H9 (cell line): ENCODE measurements around the gene ARHGEF9. TPM values are rescaled to one million over a fixed set of nuclear protein-coding genes. Genes with fewer than 3 reads are reported as not detected.
A peak's percentile ranks its signal among the peaks of the same experiment; 100 is the strongest.

Experiments used
- DNase-seq: peaks from one replicate; pipeline ENCODE4 v3.0.0-alpha.2; 2017
- H2AFZ ChIP-seq: one replicate; pipeline ENCODE4 v1.6.1; 2013; ENCODE audit warnings: mild to moderate bottlenecking, low read length, control low read depth, moderate library complexity
- H2AK5ac ChIP-seq: 2 replicates; pipeline ENCODE4 v1.6.1; 2013; ENCODE audit warnings: low read length, control low read depth, mixed read lengths; ENCODE audit not compliant: insufficient read length
- H2BK120ac ChIP-seq: one replicate; pipeline ENCODE4 v1.6.1; 2013; ENCODE audit warnings: low read depth, mild to moderate bottlenecking, low read length, control low read depth, inconsistent platforms; ENCODE audit not compliant: poor library complexity, severe bottlenecking
- H2BK12ac ChIP-seq: 2 replicates; pipeline ENCODE4 v1.6.1; 2013; ENCODE audit warnings: low read length, control low read depth, mixed read lengths, low read depth; ENCODE audit not compliant: insufficient read length
- H2BK15ac ChIP-seq: 2 replicates; pipeline ENCODE4 v1.6.1; 2013; ENCODE audit warnings: low read depth, low read length, control low read depth
- H2BK20ac ChIP-seq: one replicate; pipeline ENCODE4 v1.6.1; 2013; ENCODE audit warnings: low read depth, mild to moderate bottlenecking, low read length, control low read depth, inconsistent platforms; ENCODE audit not compliant: poor library complexity, severe bottlenecking
- H2BK5ac ChIP-seq: 2 replicates; pipeline ENCODE4 v1.6.1; 2013; ENCODE audit warnings: low read length, control low read depth, mixed read lengths; ENCODE audit not compliant: insufficient read length
- H3K14ac ChIP-seq: 2 replicates; pipeline ENCODE4 v1.6.1; 2013; ENCODE audit warnings: low read length, control low read depth; ENCODE audit not compliant: insufficient read depth
- H3K18ac ChIP-seq: 2 replicates; pipeline ENCODE4 v1.6.1; 2013; ENCODE audit warnings: low read depth, mild to moderate bottlenecking, mixed read lengths, low read length, control low read depth; ENCODE audit not compliant: insufficient read length
- H3K23ac ChIP-seq: 2 replicates; pipeline ENCODE4 v1.6.1; 2013; ENCODE audit warnings: low read length, control low read depth, mixed read lengths, low read depth; ENCODE audit not compliant: insufficient read length
- H3K23me2 ChIP-seq: 2 replicates; pipeline ENCODE4 v1.6.1; 2013; ENCODE audit warnings: low read depth, mild to moderate bottlenecking, mixed read lengths, low read length, control low read depth; ENCODE audit not compliant: insufficient read length, poor library complexity, severe bottlenecking
- H3K27ac ChIP-seq: 2 replicates; pipeline ENCODE4 v1.5.1; 2013; ENCODE audit warnings: low read length, control low read depth, mixed read lengths, low read depth; ENCODE audit not compliant: insufficient read length
- H3K27me3 ChIP-seq: 2 replicates; pipeline ENCODE4 v1.6.1; 2013; ENCODE audit warnings: low read length, control low read depth, inconsistent platforms; ENCODE audit not compliant: insufficient read depth
- H3K4ac ChIP-seq: 2 replicates; pipeline ENCODE4 v1.6.1; 2013; ENCODE audit warnings: low read depth, mild to moderate bottlenecking, control low read depth, inconsistent platforms, low read length, moderate library complexity
- H3K4me1 ChIP-seq: 2 replicates; pipeline ENCODE4 v1.6.1; 2013; ENCODE audit warnings: low read length, control low read depth, inconsistent platforms; ENCODE audit not compliant: insufficient read depth
- H3K4me2 ChIP-seq: 2 replicates; pipeline ENCODE4 v1.6.1; 2013; ENCODE audit warnings: low read length, control low read depth, mixed read lengths; ENCODE audit not compliant: insufficient read length, insufficient read depth
- H3K56ac ChIP-seq: 2 replicates; pipeline ENCODE4 v1.6.1; 2013; ENCODE audit warnings: low read depth, mild to moderate bottlenecking, mixed read lengths, low read length, control low read depth; ENCODE audit not compliant: insufficient read length
- H3K79me1 ChIP-seq: 2 replicates; pipeline ENCODE4 v1.6.1; 2013; ENCODE audit warnings: low read depth, mild to moderate bottlenecking, moderate library complexity, low read length, control low read depth, inconsistent platforms; ENCODE audit not compliant: insufficient read depth, poor library complexity, severe bottlenecking
- H3K79me2 ChIP-seq: 2 replicates; pipeline ENCODE4 v1.6.1; 2013; ENCODE audit warnings: low read length, control low read depth, inconsistent platforms; ENCODE audit not compliant: insufficient read depth
- H3K9ac ChIP-seq: 2 replicates; pipeline ENCODE4 v1.6.1; 2013; ENCODE audit warnings: low read length, control low read depth, mixed read lengths; ENCODE audit not compliant: insufficient read length; ENCODE audit errors: extremely low read depth
- H3K9me3 ChIP-seq: one replicate; pipeline ENCODE4 v1.6.1; 2013; ENCODE audit warnings: low read depth, low read length, inconsistent platforms; ENCODE audit not compliant: control insufficient read depth
- H3T11ph ChIP-seq: one replicate; pipeline ENCODE4 v1.6.1; 2013; ENCODE audit warnings: mild to moderate bottlenecking, low read length, control low read depth, inconsistent platforms
- H4K20me1 ChIP-seq: one replicate; pipeline ENCODE4 v1.6.1; 2013; ENCODE audit not compliant: control insufficient read depth, insufficient read length, insufficient read depth
- H4K5ac ChIP-seq: 2 replicates; pipeline ENCODE4 v1.6.1; 2013; ENCODE audit warnings: low read depth, mild to moderate bottlenecking, mixed read lengths, low read length, control low read depth; ENCODE audit not compliant: insufficient read length
- H4K8ac ChIP-seq: replicated peaks from 2 replicates; pipeline ENCODE4 v1.6.1; 2013; ENCODE audit warnings: low read length, control low read depth, mixed read lengths, low read depth; ENCODE audit not compliant: insufficient read length
- H4K91ac ChIP-seq: 2 replicates; pipeline ENCODE4 v1.6.1; 2013; ENCODE audit warnings: low read depth, mild to moderate bottlenecking, moderate library complexity, mixed read lengths, low read length, control low read depth; ENCODE audit not compliant: insufficient read length
- H3K27ac Mint-ChIP-seq, 3 experiments: 2 replicates in 2 of 3; 3 replicates in 1 of 3; pipeline ENCODE4 v1.8.0; 2020 to 2021; ENCODE audit warnings: mixed read lengths in 3 of 3, mild to moderate bottlenecking in 1 of 3, moderate library complexity in 1 of 3
- H3K27me3 Mint-ChIP-seq: 2 replicates; pipeline ENCODE4 v1.8.0; 2021; ENCODE audit warnings: low read depth, mild to moderate bottlenecking, moderate library complexity, mixed read lengths
- H3K36me3 Mint-ChIP-seq, 3 experiments: 2 replicates in 2 of 3; 3 replicates in 1 of 3; pipeline ENCODE4 v1.8.0; 2020 to 2021; ENCODE audit warnings: low read depth in 3 of 3, mixed read lengths in 3 of 3; ENCODE audit not compliant: insufficient read depth in 1 of 3
- H3K4me1 Mint-ChIP-seq, 2 experiments: 2 replicates each; pipeline ENCODE4 v1.8.0; 2020; ENCODE audit warnings: mixed read lengths in 2 of 2
- H3K4me3 Mint-ChIP-seq, 2 experiments: 2 replicates in 1 of 2; 3 replicates in 1 of 2; pipeline ENCODE4 v1.8.0; 2020 to 2021; ENCODE audit warnings: mild to moderate bottlenecking in 2 of 2, mixed read lengths in 2 of 2, moderate library complexity in 1 of 2
- H3K9me3 Mint-ChIP-seq, 2 experiments: 2 replicates in 1 of 2; 3 replicates in 1 of 2; pipeline ENCODE4 v1.8.0; 2020; ENCODE audit warnings: mild to moderate bottlenecking in 2 of 2, mixed read lengths in 2 of 2, moderate library complexity in 1 of 2
- CTCF ChIP-seq: fragments of 200-600 bp; sonication (generic); conservative IDR thresholded peaks from 3 replicates; pipeline ENCODE4 v1.8.0; 2021; ENCODE audit warnings: antibody characterized with exemption, mild to moderate bottlenecking
- WGBS: extraction: QIAGEN DNeasy Blood & Tissue Kit; methylation state at CpG from one replicate; pipeline ENCODE4 v1.1.7; 2013; ENCODE audit warnings: missing lambda C conversion rate, low lambda C conversion rate, mixed read lengths; ENCODE audit not compliant: insufficient read length; ENCODE audit errors: extremely low coverage; 5-methylcytosine and 5-hydroxymethylcytosine counted together
- total RNA-seq: library from RNA; stranded (reverse); gene quantifications from 2 replicates; pipeline ENCODE4 v1.2.1, GENCODE V29; 2021

The ARHGEF9 gene
- total RNA-seq, 1 experiment from 2014 or later: 26.4 TPM

- Mint-ChIP-seq H3K9me3 (peaks cover 76% of the 10 kb centered on the region in 2 experiments), H3K4me1 (peaks cover 34 to 46% of the 10 kb centered on the region in 2 experiments), H3K27ac (peak overlapping the region; percentile 96 to 99 (median 98)), H3K36me3 (peaks cover 0 to 3% (median under 1%) of the 10 kb centered on the region in 3 experiments; a peak in 4 of 7 replicates), H3K4me3 (peak overlapping the region; percentile 88 to 93), H3K27me3 (no peaks in the 10 kb centered on the region; the same call in 1 of the 2 replicates)
- Histone ChIP-seq H2BK120ac (no peak overlapping the region), H4K8ac (no peak overlapping the region), H2BK20ac (no peak overlapping the region), H3K9ac (peak overlapping the region; percentile 78), H2BK12ac (no peak overlapping the region), H3K23me2 (peaks cover 5% of the 10 kb centered on the region), H3T11ph (no peak overlapping the region), H2BK15ac (no peak overlapping the region), H3K14ac (peak overlapping the region; percentile 92; the same call in 1 of the 2 replicates), H2AFZ (no peak overlapping the region), H3K79me1 (peaks cover 12% of the 10 kb centered on the region), H3K23ac (no peak overlapping the region), H4K5ac (no peak overlapping the region), H3K27me3 (no peaks in the 10 kb centered on the region), H3K4me1 (peaks cover 3% of the 10 kb centered on the region; the same call in 1 of the 2 replicates), H3K18ac (peak overlapping the region; percentile 94), H3K56ac (no peak overlapping the region), H3K4ac (no peak overlapping the region), H2AK5ac (no peak overlapping the region), H2BK5ac (no peak overlapping the region), H3K79me2 (peaks cover 6% of the 10 kb centered on the region; the same call in 1 of the 2 replicates), H4K20me1 (no peaks in the 10 kb centered on the region), H3K27ac (peak overlapping the region; percentile 91), H3K9me3 (peaks cover 55% of the 10 kb centered on the region), H3K4me2 (peak overlapping the region; percentile 89), H4K91ac (no peak overlapping the region)
- peak; percentile 97 for DNase-seq
- TF ChIP-seq CTCF: no peak
- WGBS: 100% methylated on average over 1 of the region's 44 CpGs
Measured at GRCh38 chrX:63754860-63755579, 30.0 kb downstream of the ARHGEF9 start.
